Thyroid gland (tissue), 4 donors: ENCODE results near the gene LLPH. TPM values are rescaled to one million over a fixed set of nuclear protein-coding genes. Genes with fewer than 3 reads are reported as not detected.

Experiments
- DNase-seq, 2 donors: peaks; one replicate each; pipeline ENCODE4 v3.0.0-alpha.2; 2019
- H3K27ac ChIP-seq, 3 donors: fragments of 200-600 bp; sonication (generic); 1 replicate in 2 of 3; 2 replicates in 1 of 3; pipeline ENCODE4 v1.5.1; 2016 to 2019; ENCODE audit warnings: mild to moderate bottlenecking in 1 of 3, moderate library complexity in 1 of 3
- H3K27me3 ChIP-seq: fragments of 200-600 bp; sonication (generic); one replicate; pipeline ENCODE4 v1.5.1; 2019
- H3K36me3 ChIP-seq, 2 donors: fragments of 200-600 bp; sonication (generic); one replicate each; pipeline ENCODE4 v1.5.1; 2016 to 2019
- H3K4me1 ChIP-seq, 2 donors: fragments of 200-600 bp; sonication (generic); one replicate each; pipeline ENCODE4 v1.5.1; 2017 to 2019
- H3K4me3 ChIP-seq, 3 donors: fragments of 200-600 bp; sonication (generic); replicated peaks in 1 of 3; 1 replicate in 2 of 3; 2 replicates in 1 of 3; pipeline ENCODE4 v1.5.1; 2016; ENCODE audit warnings: mild to moderate bottlenecking in 1 of 3
- H3K9me3 ChIP-seq: fragments of 200-600 bp; sonication (generic); one replicate; pipeline ENCODE4 v1.5.1; 2017
- POLR2A ChIP-seq, 2 donors: fragments of 450-650 bp; IDR thresholded peaks; one replicate each; pipeline ENCODE4 v1.6.1; 2017; ENCODE audit warnings: antibody characterized with exemption in 2 of 2, mild to moderate bottlenecking in 2 of 2, moderate library complexity in 1 of 2
- WGBS, 2 donors: methylation state at CpG; one replicate each; pipeline ENCODE4 v1.1.5; 2017; 5-methylcytosine and 5-hydroxymethylcytosine counted together
- intact Hi-C: fragments of 100-400 bp; cut with DNase I; formaldehyde crosslinking; loops from one replicate; pipeline ENCODE4 v1.15.1; 2023
- total RNA-seq, 4 donors: library from RNA; depleted of rRNA; stranded (reverse); fragments of >200 nt; gene quantifications; one replicate each; pipeline ENCODE4 v1.2.3, GENCODE V29; 2016
- TF ChIP-seq, protein P1 (sequence below), 6 experiments: fragments of 200-600 bp in 3 of 6; fragments of 450-650 bp in 3 of 6; sonication (generic) in 3 of 6; IDR thresholded peaks; one replicate each; pipeline ENCODE4 v1.5.1; 2016 to 2019; ENCODE audit warnings: antibody characterized with exemption in 6 of 6, mild to moderate bottlenecking in 2 of 6, inconsistent platforms in 1 of 6, moderate library complexity in 1 of 6

The LLPH gene
- total RNA-seq, 4 donors from 2014 or later, result 4.5 to 15.0 (median 6.3) TPM

- Histone ChIP-seq H3K4me1 (peaks cover 15 to 23% of the 10 kb centered on the region in 2 donors), H3K27me3 (no peaks in the 10 kb centered on the region), H3K27ac (no peak overlapping the region), H3K36me3 (peaks cover 0 to 4% of the 10 kb centered on the region in 2 donors), H3K4me3 (no peak overlapping the region), H3K9me3 (no peaks in the 10 kb centered on the region)
- intact Hi-C loops, result no loop called here
- no peak for DNase-seq
- WGBS, 2 donors, result 63 to 71% methylated on average over 4 of the region's 4 CpGs
- TF ChIP-seq, protein P1, sequence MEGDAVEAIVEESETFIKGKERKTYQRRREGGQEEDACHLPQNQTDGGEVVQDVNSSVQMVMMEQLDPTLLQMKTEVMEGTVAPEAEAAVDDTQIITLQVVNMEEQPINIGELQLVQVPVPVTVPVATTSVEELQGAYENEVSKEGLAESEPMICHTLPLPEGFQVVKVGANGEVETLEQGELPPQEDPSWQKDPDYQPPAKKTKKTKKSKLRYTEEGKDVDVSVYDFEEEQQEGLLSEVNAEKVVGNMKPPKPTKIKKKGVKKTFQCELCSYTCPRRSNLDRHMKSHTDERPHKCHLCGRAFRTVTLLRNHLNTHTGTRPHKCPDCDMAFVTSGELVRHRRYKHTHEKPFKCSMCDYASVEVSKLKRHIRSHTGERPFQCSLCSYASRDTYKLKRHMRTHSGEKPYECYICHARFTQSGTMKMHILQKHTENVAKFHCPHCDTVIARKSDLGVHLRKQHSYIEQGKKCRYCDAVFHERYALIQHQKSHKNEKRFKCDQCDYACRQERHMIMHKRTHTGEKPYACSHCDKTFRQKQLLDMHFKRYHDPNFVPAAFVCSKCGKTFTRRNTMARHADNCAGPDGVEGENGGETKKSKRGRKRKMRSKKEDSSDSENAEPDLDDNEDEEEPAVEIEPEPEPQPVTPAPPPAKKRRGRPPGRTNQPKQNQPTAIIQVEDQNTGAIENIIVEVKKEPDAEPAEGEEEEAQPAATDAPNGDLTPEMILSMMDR (IDR thresholded peaks at IDR 0.05), result no peak
- TF ChIP-seq POLR2A (IDR thresholded peaks at IDR 0.05), result no peak
Observed at GRCh38 chr12:66163289-66163688, 32.7 kb upstream of the LLPH start.

- Histone ChIP-seq H3K27me3 (no peaks in the 10 kb centered on the region), H3K9me3 (no peaks in the 10 kb centered on the region), H3K36me3 (peaks cover 0 to 4% of the 10 kb centered on the region in 2 donors), H3K27ac (no peak overlapping the region), H3K4me1 (peaks cover 15 to 17% of the 10 kb centered on the region in 2 donors), H3K4me3 (no peak overlapping the region)
- intact Hi-C loops, result no loop called here
- WGBS, 2 donors, result 77 to 90% methylated on average over 2 of the region's 2 CpGs
- DNase-seq, result no peak
- no peak for TF ChIP-seq POLR2A (IDR thresholded peaks at IDR 0.05)
- TF ChIP-seq, protein P1 (IDR thresholded peaks at IDR 0.05), result no peak
Observed at GRCh38 chr12:66162701-66163100, 32.2 kb upstream of the LLPH start.

- no peak overlapping the region for H3K4me3 ChIP-seq
- intact Hi-C loops, result no loop called here
- H3K9me3 ChIP-seq, result no peaks in the 10 kb centered on the region
- H3K4me1 ChIP-seq, result peaks cover 13 to 15% of the 10 kb centered on the region in 2 donors
- DNase-seq, result no peak
- peaks cover 0 to 4% of the 10 kb centered on the region in 2 donors for H3K36me3 ChIP-seq
- H3K27ac ChIP-seq, result no peak overlapping the region
- no peaks in the 10 kb centered on the region for H3K27me3 ChIP-seq
- WGBS, 2 donors, result 91 to 94% methylated on average over 16 to 22 of the region's 28 CpGs
- TF ChIP-seq, protein P1 (IDR thresholded peaks at IDR 0.05), result no peak
- no peak for TF ChIP-seq POLR2A (IDR thresholded peaks at IDR 0.05)
Observed at GRCh38 chr12:66160704-66161103, 30.2 kb upstream of the LLPH start.

DNA sequence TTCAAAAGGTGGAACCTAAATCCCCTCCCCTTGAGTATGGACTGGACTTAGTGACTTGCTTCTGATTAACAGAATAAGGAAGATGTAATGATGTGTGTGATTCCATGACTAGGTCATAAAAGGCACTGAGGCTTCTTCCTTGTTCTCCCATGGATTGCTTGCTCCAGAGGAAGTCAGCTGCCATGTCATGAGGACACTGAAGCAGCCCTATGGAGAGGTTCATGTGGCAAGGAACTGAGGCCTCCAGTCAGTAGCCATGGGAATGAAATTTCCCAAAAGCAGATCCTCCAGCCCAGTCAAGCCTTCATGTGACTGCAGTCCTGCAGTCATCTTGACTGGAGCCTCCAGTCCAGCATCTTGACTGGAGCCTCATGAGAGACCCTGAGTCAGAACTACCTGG lies 28.6 kb upstream of the LLPH start:
- Histone ChIP-seq H3K4me3 (no peak overlapping the region), H3K36me3 (peaks cover 0 to 4% of the 10 kb centered on the region in 2 donors), H3K27ac (no peak overlapping the region), H3K4me1 (peaks cover 13 to 15% of the 10 kb centered on the region in 2 donors), H3K9me3 (no peaks in the 10 kb centered on the region), H3K27me3 (no peaks in the 10 kb centered on the region)
- intact Hi-C loops, result no loop called here
- TF ChIP-seq, protein P1 (IDR thresholded peaks at IDR 0.05), result no peak
- no peak for TF ChIP-seq POLR2A (IDR thresholded peaks at IDR 0.05)
- no peak for DNase-seq

GRCh38 chr12:66156654-66157053 lies 26.1 kb upstream of the LLPH start:
- Histone ChIP-seq H3K9me3 (no peaks in the 10 kb centered on the region), H3K27ac (no peak overlapping the region), H3K27me3 (no peaks in the 10 kb centered on the region), H3K4me1 (peaks cover 0 to 3% of the 10 kb centered on the region in 2 donors), H3K36me3 (peaks cover 0 to 4% of the 10 kb centered on the region in 2 donors), H3K4me3 (no peak overlapping the region)
- no peak for DNase-seq
- TF ChIP-seq POLR2A (IDR thresholded peaks at IDR 0.05), result no peak
- TF ChIP-seq, protein P1 (IDR thresholded peaks at IDR 0.05), result no peak
- 100% methylated on average over 2 of the region's 2 CpGs for WGBS, 2 donors
- intact Hi-C loops, result no loop called here
